Stimulated activated memory B cell treated with anti-CD40 and anti-IgM and Interleukin-4, amounts not matched to agents 10 μg/mL and 1 μg/mL and 100 μg/mL, for 72 hours (primary cell): Measurements from ENCODE around the gene DENND1B.

ENCODE experiments used
- ATAC-seq: fragments of 150-1000 bp; cut with Tn5 transposase; 2 replicates; pipeline ENCODE4 v1.10.0; 2021
- H3K27ac Mint-ChIP-seq: one replicate; pipeline ENCODE4 v1.8.0; 2022; ENCODE audit warnings: mild to moderate bottlenecking, mixed read lengths
- H3K27me3 Mint-ChIP-seq: one replicate; pipeline ENCODE4 v1.8.0; 2022; ENCODE audit warnings: mixed read lengths
- H3K36me3 Mint-ChIP-seq: one replicate; pipeline ENCODE4 v1.8.0; 2022; ENCODE audit warnings: mixed read lengths
- H3K4me1 Mint-ChIP-seq: one replicate; pipeline ENCODE4 v1.8.0; 2022; ENCODE audit warnings: mixed read lengths
- H3K4me3 Mint-ChIP-seq: one replicate; pipeline ENCODE4 v1.8.0; 2022; ENCODE audit warnings: mild to moderate bottlenecking, moderate library complexity, mixed read lengths
- H3K9me3 Mint-ChIP-seq: one replicate; pipeline ENCODE4 v1.8.0; 2022; ENCODE audit warnings: mixed read lengths

DENND1B gene

DNA sequence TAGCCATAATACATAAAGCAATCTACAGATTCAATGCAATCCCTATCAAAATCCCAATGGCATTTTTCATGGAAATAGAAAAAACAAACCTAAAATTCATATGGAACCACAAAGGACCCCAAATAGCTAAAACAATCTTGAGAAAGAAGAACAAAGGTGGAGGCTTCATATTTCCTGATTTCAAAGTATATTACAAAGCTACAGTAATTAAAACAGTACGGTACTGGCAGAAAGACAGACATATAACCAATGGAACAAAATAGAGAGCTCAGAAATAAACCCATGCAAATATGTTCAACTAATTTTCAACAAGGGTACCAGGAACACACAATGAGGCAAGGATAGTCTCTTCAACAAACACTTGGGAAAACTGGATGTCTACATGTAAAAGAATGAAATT, 87.0 kb downstream of the DENND1B start:
- no peak overlapping the region for H3K4me3 Mint-ChIP-seq
- peaks cover 21% of the 10 kb centered on the region for H3K4me1 Mint-ChIP-seq
- no peak for ATAC-seq
- H3K36me3 Mint-ChIP-seq, result peaks cover 28% of the 10 kb centered on the region
- H3K9me3 Mint-ChIP-seq, result peaks cover 10% of the 10 kb centered on the region
- H3K27ac Mint-ChIP-seq, result no peak overlapping the region
- no peaks in the 10 kb centered on the region for H3K27me3 Mint-ChIP-seq

DNA sequence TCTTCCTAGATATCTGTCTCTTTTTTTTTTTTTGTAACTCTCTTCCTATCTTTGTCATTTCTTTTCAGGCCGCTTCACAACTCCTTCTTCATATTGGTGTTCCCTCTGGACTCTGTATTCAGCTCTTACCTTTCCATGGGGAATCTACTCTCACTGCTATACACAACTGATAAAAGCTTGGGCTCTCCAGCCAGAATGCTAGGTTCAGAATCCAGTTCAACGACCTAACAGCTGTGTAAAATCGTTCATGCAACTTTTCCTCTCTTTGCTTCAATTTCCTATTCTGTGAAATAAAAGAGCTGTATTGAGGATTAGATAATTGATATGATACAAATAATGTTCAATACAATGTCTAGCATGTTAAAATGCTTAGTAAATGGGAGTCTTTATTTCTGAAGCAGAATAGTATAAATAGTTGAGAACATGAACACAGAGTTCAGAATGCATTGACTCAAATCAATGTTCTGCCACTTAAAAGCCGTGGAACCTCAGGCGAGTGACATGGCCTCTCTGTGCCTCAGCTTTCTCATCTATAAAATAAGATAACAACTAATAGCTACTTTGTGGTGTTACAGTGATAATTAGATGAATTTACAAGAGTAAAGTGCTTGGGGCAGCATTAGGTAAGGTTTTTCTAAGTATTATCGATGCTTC, 88.5 kb downstream of the DENND1B start:
- ATAC-seq, result no peak
- Mint-ChIP-seq H3K9me3 (peaks cover 10% of the 10 kb centered on the region), H3K27ac (no peak overlapping the region), H3K27me3 (no peaks in the 10 kb centered on the region), H3K36me3 (peaks cover 28% of the 10 kb centered on the region), H3K4me3 (no peak overlapping the region), H3K4me1 (peaks cover 8% of the 10 kb centered on the region)

DNA sequence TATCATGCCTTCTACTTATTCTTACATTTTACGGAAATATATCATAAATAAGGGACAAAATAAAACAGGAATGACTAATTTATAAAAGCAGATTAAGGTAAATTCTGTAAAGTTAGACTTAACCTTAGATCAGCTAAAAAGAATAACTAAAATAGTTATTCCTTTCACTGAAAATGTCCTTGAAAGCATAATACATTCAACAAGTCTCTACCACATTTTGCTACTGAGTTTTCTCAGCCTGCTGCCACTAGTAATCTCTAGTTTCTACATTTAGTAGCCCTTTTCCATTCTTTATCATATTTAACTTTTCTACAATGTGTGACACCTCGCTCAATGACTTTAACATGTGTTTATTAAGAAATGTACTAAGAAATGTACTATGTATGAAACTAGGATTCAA, 89.0 kb downstream of the DENND1B start:
- peaks cover 28% of the 10 kb centered on the region for H3K36me3 Mint-ChIP-seq
- no peak overlapping the region for H3K27ac Mint-ChIP-seq
- H3K9me3 Mint-ChIP-seq, result peaks cover 10% of the 10 kb centered on the region
- no peak overlapping the region for H3K4me3 Mint-ChIP-seq
- ATAC-seq, result no peak
- no peaks in the 10 kb centered on the region for H3K27me3 Mint-ChIP-seq
- peaks cover 6% of the 10 kb centered on the region for H3K4me1 Mint-ChIP-seq

DNA sequence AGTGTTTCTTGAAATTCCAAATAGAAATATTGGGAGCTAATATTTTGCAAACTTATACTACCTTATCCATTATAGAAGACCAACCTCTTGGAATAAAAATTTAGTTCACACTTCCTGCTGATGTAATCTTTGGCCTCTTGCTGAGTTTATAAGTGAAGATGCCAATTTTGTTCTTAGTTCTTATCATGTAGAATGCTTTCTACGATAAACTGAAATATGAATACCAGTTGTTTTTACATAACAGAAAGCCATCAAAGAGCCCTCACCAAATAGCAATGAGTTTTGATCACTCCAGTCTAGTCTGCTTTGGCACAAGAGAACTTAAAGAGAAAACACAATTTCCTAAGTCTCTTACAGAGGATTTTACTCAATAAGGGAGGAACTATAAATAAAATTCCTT, 89.5 kb downstream of the DENND1B start:
- peaks cover 28% of the 10 kb centered on the region for H3K36me3 Mint-ChIP-seq
- no peak overlapping the region for H3K27ac Mint-ChIP-seq
- peaks cover 6% of the 10 kb centered on the region for H3K4me1 Mint-ChIP-seq
- no peaks in the 10 kb centered on the region for H3K27me3 Mint-ChIP-seq
- peaks cover 10% of the 10 kb centered on the region for H3K9me3 Mint-ChIP-seq
- ATAC-seq, result no peak
- H3K4me3 Mint-ChIP-seq, result no peak overlapping the region

DNA sequence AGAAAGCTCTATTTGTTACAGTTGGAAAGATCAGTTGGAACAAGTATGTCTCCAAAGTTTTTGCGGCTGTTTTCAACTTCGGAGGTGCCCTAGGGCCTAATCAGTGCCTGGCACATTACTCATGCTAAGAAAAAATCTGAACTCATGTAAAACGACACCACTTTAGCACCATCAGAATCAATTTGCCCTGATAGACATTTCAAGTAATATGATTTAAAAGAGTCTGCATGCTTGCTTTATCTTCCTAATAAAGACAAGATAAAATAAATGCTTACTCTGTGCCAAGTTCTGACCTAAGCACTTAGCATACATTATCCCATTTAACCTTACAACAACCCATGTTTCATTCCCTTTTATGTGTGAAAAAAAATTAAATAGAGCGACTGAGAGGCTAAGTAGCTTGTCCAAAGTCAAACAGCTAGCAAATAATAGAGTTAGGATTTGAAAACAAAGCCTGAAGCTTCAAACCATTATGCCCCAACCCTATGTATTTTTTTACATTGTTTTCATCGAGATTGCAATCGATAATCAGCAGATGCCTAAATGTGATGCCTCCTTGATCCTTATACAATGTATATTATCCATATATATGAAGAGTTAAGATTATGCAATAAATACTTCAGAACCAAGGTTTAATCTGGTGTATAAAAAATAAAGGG, 91.3 kb downstream of the DENND1B start:
- ATAC-seq, result no peak
- Mint-ChIP-seq H3K36me3 (peaks cover 15% of the 10 kb centered on the region), H3K9me3 (peaks cover 9% of the 10 kb centered on the region), H3K4me1 (peaks cover 6% of the 10 kb centered on the region), H3K27ac (no peak overlapping the region), H3K4me3 (no peak overlapping the region), H3K27me3 (no peaks in the 10 kb centered on the region)

DNA sequence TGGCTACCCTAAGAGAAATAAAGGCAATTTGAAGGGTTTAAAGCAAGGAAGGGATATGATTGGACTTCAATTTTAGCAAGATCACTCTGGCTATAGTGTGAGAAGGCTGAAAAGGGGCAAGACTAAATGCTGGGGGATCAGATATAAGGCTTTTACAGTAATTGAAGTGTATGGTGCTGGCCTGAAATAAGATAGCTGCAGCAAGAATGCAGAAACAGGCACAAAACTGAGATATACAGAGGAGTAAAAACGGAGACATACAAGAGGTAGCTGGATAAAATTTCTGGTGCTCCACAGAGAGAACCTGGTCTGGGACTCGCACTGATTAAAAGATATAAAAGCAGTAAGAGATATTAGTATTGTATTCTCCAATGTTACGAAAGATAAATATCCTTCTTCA, 92.0 kb downstream of the DENND1B start:
- H3K27me3 Mint-ChIP-seq, result no peaks in the 10 kb centered on the region
- H3K9me3 Mint-ChIP-seq, result peaks cover 3% of the 10 kb centered on the region
- H3K36me3 Mint-ChIP-seq, result peaks cover 8% of the 10 kb centered on the region
- no peak for ATAC-seq
- peaks cover 6% of the 10 kb centered on the region for H3K4me1 Mint-ChIP-seq
- H3K27ac Mint-ChIP-seq, result no peak overlapping the region
- H3K4me3 Mint-ChIP-seq, result no peak overlapping the region

DNA sequence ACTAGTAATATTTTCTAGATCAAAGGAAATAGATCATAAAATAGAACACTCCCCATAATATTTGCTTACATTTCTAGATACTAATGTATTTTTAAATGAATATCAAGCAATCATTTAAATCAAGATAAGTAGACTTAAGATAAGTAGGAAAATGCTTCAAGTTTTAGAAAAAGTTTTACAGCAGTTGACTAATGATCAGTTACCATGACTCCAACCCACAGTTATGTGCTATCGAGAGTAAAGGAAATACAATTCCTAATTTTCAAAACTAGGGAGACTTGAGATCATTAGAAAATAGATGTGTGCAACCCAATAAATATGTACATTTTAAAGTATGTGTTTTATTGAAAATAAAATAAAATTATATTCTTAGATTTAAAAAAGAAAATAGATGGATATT, 95.0 kb downstream of the DENND1B start:
- peaks cover 15% of the 10 kb centered on the region for H3K4me1 Mint-ChIP-seq
- H3K4me3 Mint-ChIP-seq, result no peak overlapping the region
- H3K27ac Mint-ChIP-seq, result no peak overlapping the region
- H3K36me3 Mint-ChIP-seq, result no peaks in the 10 kb centered on the region
- ATAC-seq, result no peak
- H3K27me3 Mint-ChIP-seq, result no peaks in the 10 kb centered on the region
- H3K9me3 Mint-ChIP-seq, result no peaks in the 10 kb centered on the region

DNA sequence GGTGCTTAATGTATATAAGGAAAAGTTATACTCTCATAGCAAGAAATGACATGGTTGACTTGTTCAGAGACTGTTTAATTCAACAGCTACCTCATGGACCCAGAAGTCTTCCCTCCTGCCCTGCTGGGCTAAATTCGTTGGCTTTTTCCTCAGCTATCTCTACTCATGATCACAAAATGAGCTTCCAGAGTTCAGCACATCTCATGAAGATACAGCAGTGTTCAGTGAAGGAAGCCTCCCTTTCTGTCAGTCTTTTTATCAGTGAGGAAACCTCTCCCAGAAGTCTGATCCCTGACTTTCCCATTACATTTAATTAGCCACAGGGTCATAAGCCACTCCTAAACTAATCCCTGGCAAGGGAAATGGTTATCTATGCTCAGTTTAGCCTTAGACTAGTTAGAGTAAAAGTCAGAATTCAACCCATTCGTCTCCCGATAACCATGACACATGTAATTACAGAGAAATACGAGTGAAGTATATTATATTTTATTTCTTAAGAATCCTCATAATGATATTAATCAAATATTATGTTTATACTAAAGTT, 97.5 kb downstream of the DENND1B start:
- H3K36me3 Mint-ChIP-seq, result no peaks in the 10 kb centered on the region

DNA sequence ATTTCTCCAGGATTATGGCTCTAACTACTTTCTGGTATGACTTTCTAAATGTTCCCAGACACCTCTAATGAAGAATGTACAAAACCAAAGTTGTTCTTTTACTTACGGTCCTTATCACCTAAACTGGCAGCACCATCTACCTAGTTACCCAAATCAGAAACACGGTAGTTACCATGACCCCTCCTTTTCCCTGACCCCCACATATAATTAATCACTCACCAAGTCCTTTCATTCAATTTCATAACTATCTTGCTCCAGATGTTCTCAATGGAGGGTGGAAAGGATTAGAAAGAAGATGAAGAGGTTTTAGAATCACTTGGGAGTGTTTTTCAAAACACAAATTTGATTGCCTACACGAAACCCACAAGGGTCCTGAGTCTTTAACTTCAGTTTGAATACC, 98.0 kb downstream of the DENND1B start:
- no peaks in the 10 kb centered on the region for H3K27me3 Mint-ChIP-seq
- no peak for ATAC-seq
- H3K4me1 Mint-ChIP-seq, result peaks cover 15% of the 10 kb centered on the region
- no peaks in the 10 kb centered on the region for H3K36me3 Mint-ChIP-seq
- H3K9me3 Mint-ChIP-seq, result no peaks in the 10 kb centered on the region
- no peak overlapping the region for H3K4me3 Mint-ChIP-seq
- no peak overlapping the region for H3K27ac Mint-ChIP-seq

More for the DNA sequence above, 97.5 kb downstream of the DENND1B start:
- Mint-ChIP-seq H3K9me3 (no peaks in the 10 kb centered on the region), H3K4me3 (no peak overlapping the region), H3K27ac (no peak overlapping the region), H3K27me3 (no peaks in the 10 kb centered on the region), H3K4me1 (peaks cover 15% of the 10 kb centered on the region)
- ATAC-seq, result no peak

DNA sequence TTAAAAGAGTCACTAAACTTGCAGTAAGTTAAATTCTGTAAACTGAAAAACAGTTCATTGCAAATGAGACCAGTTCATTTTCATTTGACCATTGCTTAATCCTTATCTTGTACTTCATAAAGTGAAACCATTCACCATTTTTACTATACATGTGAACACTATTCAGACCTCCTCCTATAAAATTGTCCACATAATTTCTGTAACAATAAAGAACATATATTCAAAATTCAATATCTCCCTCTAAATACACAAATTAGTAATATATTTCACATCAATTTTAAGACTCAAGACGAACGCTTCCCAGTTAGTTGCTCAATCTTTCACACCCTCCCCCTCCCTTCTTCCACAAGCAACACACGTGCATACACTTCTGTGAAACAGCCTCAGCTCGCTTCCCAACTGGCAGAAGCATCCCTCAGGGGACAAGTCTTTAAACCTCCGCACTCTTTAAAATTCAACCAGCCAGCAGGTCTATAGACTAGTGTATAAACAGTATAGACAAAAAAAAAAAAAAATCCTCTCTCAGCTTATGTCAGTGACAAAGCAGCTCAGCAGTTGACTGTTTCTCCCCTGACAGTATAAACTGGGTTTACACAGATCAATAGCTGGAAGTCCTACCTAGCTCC, 99.6 kb downstream of the DENND1B start:
- Mint-ChIP-seq H3K9me3 (no peaks in the 10 kb centered on the region), H3K4me1 (peaks cover 15% of the 10 kb centered on the region), H3K27ac (no peak overlapping the region), H3K4me3 (no peak overlapping the region), H3K36me3 (no peaks in the 10 kb centered on the region), H3K27me3 (no peaks in the 10 kb centered on the region)
- no peak for ATAC-seq

DNA sequence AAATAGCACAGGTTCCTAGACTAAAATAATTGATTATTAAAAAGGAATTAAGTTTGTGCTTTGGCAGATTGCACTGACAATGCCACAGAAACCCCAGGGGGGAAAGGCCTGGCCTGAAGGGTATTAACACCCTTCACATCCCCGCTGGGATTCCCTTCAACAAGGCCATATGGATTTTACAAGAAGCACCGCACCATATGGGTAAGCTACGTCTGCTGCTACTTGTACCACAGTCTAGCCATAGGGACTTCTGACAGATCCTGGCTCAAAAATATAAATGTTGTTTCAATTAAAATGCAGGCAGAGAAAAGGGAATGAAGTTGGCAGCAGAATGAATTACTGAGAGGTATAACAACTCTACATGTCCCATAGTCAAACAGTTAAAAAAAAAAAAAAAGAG, 101.0 kb downstream of the DENND1B start:
- Mint-ChIP-seq H3K27ac (no peak overlapping the region), H3K4me1 (peaks cover 15% of the 10 kb centered on the region), H3K36me3 (no peaks in the 10 kb centered on the region), H3K9me3 (no peaks in the 10 kb centered on the region), H3K4me3 (no peak overlapping the region), H3K27me3 (no peaks in the 10 kb centered on the region)
- no peak for ATAC-seq

DNA sequence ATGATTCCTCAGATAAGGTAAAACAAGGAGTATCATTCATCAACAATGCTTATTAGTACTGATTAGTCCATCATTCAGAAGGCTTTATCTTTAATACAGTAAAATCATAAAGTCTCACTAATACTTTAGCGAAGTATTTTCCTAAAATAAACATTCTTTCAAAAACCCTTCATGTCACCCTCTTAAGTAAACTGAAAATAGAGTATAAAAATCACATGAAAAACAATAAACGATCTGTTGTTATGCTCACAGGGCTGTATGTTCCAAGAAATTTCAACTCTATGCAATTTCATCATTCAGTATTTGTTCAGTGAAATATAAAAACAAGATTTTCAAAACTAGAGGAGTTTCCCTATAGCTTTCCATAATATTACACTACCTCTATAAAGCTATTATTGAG, 102.0 kb downstream of the DENND1B start:
- no peaks in the 10 kb centered on the region for H3K36me3 Mint-ChIP-seq
- ATAC-seq, result no peak
- no peaks in the 10 kb centered on the region for H3K9me3 Mint-ChIP-seq
- no peaks in the 10 kb centered on the region for H3K27me3 Mint-ChIP-seq
- H3K27ac Mint-ChIP-seq, result no peak overlapping the region
- H3K4me1 Mint-ChIP-seq, result peaks cover 15% of the 10 kb centered on the region
- H3K4me3 Mint-ChIP-seq, result no peak overlapping the region

DNA sequence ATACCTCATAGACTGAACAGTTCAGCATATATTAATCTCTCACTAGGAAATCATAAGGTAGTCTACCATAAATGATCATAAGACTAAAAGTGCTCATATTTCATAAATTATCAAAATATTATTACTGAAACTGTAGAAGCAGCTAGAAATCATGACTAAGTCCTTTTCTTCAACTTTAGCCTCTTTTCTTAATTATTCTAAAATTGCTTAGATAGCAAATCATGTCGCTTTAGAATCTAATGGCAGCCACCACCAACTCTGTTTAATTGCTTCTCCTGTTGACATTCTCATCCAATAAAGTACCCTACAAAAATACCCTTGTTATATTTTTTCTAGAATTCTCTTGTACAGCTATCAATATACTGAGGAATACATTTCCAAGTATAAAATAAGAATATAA, 102.9 kb downstream of the DENND1B start:
- no peaks in the 10 kb centered on the region for H3K36me3 Mint-ChIP-seq
- no peaks in the 10 kb centered on the region for H3K9me3 Mint-ChIP-seq
- no peaks in the 10 kb centered on the region for H3K27me3 Mint-ChIP-seq
- no peak overlapping the region for H3K27ac Mint-ChIP-seq
- ATAC-seq, result no peak
- peaks cover 13% of the 10 kb centered on the region for H3K4me1 Mint-ChIP-seq
- H3K4me3 Mint-ChIP-seq, result no peak overlapping the region

DNA sequence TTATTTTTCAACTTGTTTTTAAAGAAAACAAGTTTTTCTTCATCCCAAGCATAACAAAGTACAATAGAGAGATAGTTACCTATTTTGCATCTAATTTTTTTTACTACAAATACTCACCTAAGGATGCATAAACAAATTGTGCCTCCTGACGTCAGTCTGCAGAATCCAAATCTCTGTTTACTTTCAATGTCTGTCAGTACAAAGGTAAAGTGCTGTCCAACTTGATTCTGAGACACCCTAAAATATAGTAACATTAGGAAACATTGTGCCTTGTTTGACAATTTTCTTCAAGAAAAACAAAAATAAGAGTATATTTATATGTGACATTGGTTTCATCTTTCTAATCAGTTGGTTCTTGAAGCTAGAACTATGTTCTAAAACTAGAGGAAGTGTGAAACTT, 103.4 kb downstream of the DENND1B start:
- Mint-ChIP-seq H3K36me3 (no peaks in the 10 kb centered on the region), H3K9me3 (no peaks in the 10 kb centered on the region), H3K27me3 (no peaks in the 10 kb centered on the region), H3K27ac (no peak overlapping the region), H3K4me1 (peaks cover 8% of the 10 kb centered on the region), H3K4me3 (no peak overlapping the region)
- no peak for ATAC-seq

DNA sequence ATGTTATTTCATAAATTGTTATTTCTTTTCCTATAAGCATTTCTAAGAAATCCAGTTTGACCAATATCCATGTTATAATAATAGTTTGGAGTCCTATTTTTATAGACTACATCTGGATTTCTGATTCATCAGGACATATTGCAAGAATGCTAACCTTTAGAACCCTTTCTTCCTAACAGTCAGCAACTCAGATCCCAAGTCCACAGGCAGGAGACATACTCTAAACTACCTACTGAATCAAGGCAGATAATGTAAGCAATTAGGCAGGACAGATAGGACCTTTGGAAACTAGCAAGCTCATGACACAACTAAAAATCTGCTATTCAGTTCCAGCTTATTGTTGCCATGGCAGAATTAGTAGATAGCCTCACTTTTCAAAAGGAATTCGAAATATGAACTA, 104.1 kb downstream of the DENND1B start:
- Mint-ChIP-seq H3K36me3 (no peaks in the 10 kb centered on the region), H3K27ac (no peak overlapping the region), H3K4me3 (no peak overlapping the region), H3K27me3 (no peaks in the 10 kb centered on the region), H3K9me3 (no peaks in the 10 kb centered on the region), H3K4me1 (peaks cover 6% of the 10 kb centered on the region)
- ATAC-seq, result no peak

DNA sequence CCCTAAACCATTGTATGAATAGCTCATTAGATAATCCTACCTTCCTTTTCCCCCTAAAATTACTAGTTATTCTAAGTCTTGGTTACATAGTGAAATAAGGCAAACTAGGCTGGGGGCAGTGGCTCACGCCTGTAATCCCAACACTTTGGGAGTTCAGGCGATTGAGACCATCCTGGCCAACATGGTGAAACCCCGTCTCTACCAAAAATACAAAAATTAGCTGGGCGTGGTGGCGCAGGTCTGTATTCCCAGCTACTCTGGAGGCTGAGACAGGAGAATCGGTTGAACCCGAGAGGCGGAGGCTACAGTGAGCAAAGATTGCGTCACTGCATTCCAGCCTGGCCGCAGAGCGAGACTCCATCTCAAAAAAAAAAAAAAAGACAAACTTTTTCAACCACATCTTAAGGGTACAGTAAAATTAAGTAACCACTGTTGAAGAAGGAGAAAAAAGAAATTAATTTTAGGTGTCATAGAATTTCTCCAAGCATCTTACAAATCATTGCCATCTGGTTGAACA, 108.5 kb downstream of the DENND1B start:
- no peaks in the 10 kb centered on the region for H3K36me3 Mint-ChIP-seq
- no peak for ATAC-seq
- H3K4me3 Mint-ChIP-seq, result no peak overlapping the region
- H3K4me1 Mint-ChIP-seq, result no peaks in the 10 kb centered on the region
- H3K27ac Mint-ChIP-seq, result no peak overlapping the region
- no peaks in the 10 kb centered on the region for H3K27me3 Mint-ChIP-seq
- no peaks in the 10 kb centered on the region for H3K9me3 Mint-ChIP-seq
